GM13977 (cell line): Measurements from ENCODE around the gene HTATIP2.

Experiments used
- DNase-seq: peaks from one replicate; pipeline ENCODE4 v3.0.0; 2012; ENCODE audit warnings: low spot score
- in situ Hi-C: fragments of 300-500 bp; cut with MboI; formaldehyde crosslinking; loops from one replicate; pipeline ENCODE4 v1.12.0; 2022; ENCODE audit warnings: low sequenced_read_pairs, low pct_unique_long_range_greater_than_20kb, mixed read lengths, inconsistent platforms; ENCODE audit not compliant: unreplicated experiment
- TF ChIP-seq, protein P1 (sequence below): IDR thresholded peaks from 2 replicates; pipeline ENCODE4 v1.5.1; 2012; ENCODE audit warnings: mild to moderate bottlenecking, control low read depth; ENCODE audit not compliant: insufficient read depth; ENCODE audit errors: extremely low read depth, missing control alignments

HTATIP2 gene

DNA sequence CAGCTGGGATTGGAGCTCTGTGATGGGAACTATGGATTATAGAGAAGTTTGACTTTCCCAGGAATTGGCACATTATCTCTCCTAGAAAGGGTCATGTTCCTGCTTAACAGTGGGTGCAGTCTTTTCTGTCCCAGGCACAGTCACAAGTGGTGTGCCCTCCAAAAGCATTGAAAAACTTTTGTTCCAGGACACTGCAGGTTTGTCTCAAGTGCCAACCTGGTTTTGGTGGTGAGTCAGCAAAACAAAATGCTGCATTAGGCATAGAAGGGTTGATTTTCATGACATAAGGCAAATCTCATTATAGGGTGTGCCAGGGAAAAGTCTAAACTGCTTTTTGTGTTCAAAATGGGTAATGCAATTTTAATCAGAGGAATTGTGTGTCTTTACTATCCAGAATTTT lies 4.9 kb downstream of the HTATIP2 start:
- no peak for DNase-seq
- TF ChIP-seq, protein P1, sequence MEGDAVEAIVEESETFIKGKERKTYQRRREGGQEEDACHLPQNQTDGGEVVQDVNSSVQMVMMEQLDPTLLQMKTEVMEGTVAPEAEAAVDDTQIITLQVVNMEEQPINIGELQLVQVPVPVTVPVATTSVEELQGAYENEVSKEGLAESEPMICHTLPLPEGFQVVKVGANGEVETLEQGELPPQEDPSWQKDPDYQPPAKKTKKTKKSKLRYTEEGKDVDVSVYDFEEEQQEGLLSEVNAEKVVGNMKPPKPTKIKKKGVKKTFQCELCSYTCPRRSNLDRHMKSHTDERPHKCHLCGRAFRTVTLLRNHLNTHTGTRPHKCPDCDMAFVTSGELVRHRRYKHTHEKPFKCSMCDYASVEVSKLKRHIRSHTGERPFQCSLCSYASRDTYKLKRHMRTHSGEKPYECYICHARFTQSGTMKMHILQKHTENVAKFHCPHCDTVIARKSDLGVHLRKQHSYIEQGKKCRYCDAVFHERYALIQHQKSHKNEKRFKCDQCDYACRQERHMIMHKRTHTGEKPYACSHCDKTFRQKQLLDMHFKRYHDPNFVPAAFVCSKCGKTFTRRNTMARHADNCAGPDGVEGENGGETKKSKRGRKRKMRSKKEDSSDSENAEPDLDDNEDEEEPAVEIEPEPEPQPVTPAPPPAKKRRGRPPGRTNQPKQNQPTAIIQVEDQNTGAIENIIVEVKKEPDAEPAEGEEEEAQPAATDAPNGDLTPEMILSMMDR, result no peak
- in situ Hi-C loops, result loop anchor here (25.0 kb wide), 1 partner anchor 406 kb away; no protein-coding TSS in a partner anchor

GRCh38 chr11:20369826-20370225 lies 6.3 kb downstream of the HTATIP2 start:
- TF ChIP-seq, protein P1, result no peak
- in situ Hi-C loops, result loop anchor here (25.0 kb wide), 1 partner anchor 408 kb away; no protein-coding TSS in a partner anchor
- no peak for DNase-seq

DNA sequence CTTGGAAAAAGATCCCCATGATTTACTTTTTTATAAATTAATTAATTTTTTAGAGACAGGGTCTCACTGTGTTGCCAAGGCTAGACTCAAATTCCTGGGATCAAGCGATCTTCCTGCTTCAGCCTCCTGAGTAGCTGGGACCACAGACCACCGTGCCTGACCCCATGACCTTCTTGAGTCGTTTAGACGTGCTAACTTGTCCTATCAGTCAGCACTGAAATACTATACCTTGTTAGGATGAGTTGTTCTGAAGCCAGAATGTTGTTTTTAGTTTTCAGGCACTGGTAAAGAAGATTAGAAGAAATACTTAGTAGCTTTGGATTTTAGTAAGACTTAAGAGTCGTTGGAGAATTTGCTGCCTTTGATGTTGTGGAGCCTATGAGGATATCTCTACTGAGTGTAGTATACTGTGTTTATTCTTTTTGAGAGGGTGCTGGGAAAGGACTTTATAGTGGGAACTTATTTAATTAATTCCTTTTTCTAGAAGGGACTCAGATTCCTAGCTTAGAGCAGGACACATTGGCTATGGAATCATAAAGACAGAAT lies 8.6 kb downstream of the HTATIP2 start:
- in situ Hi-C loops, result loop anchor here (25.0 kb wide), 1 partner anchor 410 kb away; no protein-coding TSS in a partner anchor
- no peak for DNase-seq
- TF ChIP-seq, protein P1, result no peak

DNA sequence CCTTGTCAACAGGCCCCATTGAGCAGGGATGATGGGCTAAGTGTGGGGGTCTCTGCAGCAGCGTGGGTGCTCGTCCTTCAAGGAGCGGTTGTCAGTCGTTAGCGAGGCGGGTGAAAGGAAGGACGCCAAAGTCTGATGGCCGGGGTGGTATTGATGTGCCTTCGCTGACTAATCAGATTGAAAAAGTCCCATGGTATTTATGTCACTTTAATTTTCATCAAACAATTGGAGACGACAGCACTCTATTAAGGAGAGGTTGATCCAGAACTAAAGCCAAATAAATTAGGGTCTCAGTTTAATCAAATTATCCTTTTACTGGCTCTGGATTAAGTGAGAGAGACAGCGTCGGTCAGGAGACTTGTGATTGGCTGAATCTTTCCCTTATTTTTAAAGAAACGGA lies 9.6 kb downstream of the HTATIP2 start:
- in situ Hi-C loops, result loop anchor here (25.0 kb wide), 1 partner anchor 411 kb away; no protein-coding TSS in a partner anchor
- TF ChIP-seq, protein P1, result no peak
- no peak for DNase-seq

- in situ Hi-C loops, result loop anchor here (25.0 kb wide), 1 partner anchor 411 kb away; no protein-coding TSS in a partner anchor
- DNase-seq, result no peak
- TF ChIP-seq, protein P1, result no peak
Observed at GRCh38 chr11:20373568-20374209, 10.2 kb downstream of the HTATIP2 start.

GRCh38 chr11:20374741-20375300 lies 11.3 kb downstream of the HTATIP2 start:
- in situ Hi-C loops, result loop anchor here (25.0 kb wide), 2 partner anchors 237 to 413 kb away; no protein-coding TSS in a partner anchor
- TF ChIP-seq, protein P1, result no peak
- no peak for DNase-seq
